ENCODE results near the gene SOWAHC.
"Not testable (repeated sequence)": the region's sequence is repeated elsewhere in the genome, so short reads cannot be mapped to it uniquely, and the experiment has no call there.

The SOWAHC gene

GRCh38 chr2:109609352-109610024 lies 4.7 kb upstream of the SOWAHC start:
- Mint-ChIP-seq H3K4me1 (no peaks in the 10 kb centered on the region), H3K27me3 (peaks cover 71% of the 10 kb centered on the region)

GRCh38 chr2:109611467-109612095 lies 2.6 kb upstream of the SOWAHC start:
- Mint-ChIP-seq H3K4me1 (no peaks in the 10 kb centered on the region), H3K27me3 (peaks cover 78% of the 10 kb centered on the region), H3K36me3 (no peaks in the 10 kb centered on the region), H3K4me3 (no peak overlapping the region), H3K9me3 (peaks cover 2% of the 10 kb centered on the region), H3K27ac (no peak overlapping the region)
- no peak for ATAC-seq

More at GRCh38 chr2:109609352-109610024, 4.7 kb upstream of the SOWAHC start:
- Mint-ChIP-seq H3K36me3 (no peaks in the 10 kb centered on the region), H3K9me3 (peaks cover 2% of the 10 kb centered on the region), H3K4me3 (no peak overlapping the region), H3K27ac (no peak overlapping the region)
- no peak for ATAC-seq

- H3K4me3 Mint-ChIP-seq = peak overlapping the region; percentile 33
- H3K27ac Mint-ChIP-seq = no peak overlapping the region
Measured at GRCh38 chr2:109613081-109613921, 863 bp upstream of the SOWAHC start.

GRCh38 chr2:109614715-109615636 lies 812 bp downstream of the SOWAHC start:
- Mint-ChIP-seq H3K27me3 (peaks cover 52% of the 10 kb centered on the region), H3K4me1 (no peaks in the 10 kb centered on the region), H3K36me3 (no peaks in the 10 kb centered on the region), H3K27ac (no peak overlapping the region), H3K4me3 (no peak overlapping the region), H3K9me3 (peaks cover 2% of the 10 kb centered on the region)
- no peak for ATAC-seq

More at GRCh38 chr2:109613081-109613921, 863 bp upstream of the SOWAHC start:
- H3K27me3 Mint-ChIP-seq = peaks cover 67% of the 10 kb centered on the region
- no peaks in the 10 kb centered on the region for H3K4me1 Mint-ChIP-seq
- H3K36me3 Mint-ChIP-seq = no peaks in the 10 kb centered on the region
- peaks cover 2% of the 10 kb centered on the region for H3K9me3 Mint-ChIP-seq
- ATAC-seq = peak; percentile 60

DNA sequence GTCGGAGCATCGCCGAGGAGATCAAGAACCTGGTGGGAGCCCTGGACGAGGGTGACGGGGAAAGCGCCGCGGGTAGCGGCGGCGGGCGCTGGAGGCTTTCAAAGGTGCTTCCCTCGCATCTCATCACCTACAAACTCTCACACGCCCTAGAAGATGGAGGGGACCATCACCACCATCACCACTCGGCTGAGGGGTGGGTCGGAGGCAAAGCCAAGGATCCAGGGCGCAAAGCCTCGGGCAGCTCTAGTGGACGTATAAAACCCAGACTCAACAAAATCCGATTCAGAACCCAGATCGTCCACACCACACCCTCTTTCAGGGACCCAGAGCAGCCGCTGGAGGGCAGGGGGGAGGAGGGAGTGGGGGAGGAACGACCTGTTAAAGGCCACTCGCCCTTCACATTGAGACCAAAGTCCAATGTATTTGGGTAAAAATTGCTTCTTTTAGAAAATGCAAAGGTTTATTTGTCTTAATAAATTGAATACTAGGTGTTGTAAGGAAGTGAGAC lies 1.5 kb downstream of the SOWAHC start:
- H3K4me3 Mint-ChIP-seq = no peak overlapping the region
- H3K9me3 Mint-ChIP-seq = peaks cover 2% of the 10 kb centered on the region
- peaks cover 45% of the 10 kb centered on the region for H3K27me3 Mint-ChIP-seq
- H3K36me3 Mint-ChIP-seq = no peaks in the 10 kb centered on the region
- ATAC-seq = no peak
- H3K27ac Mint-ChIP-seq = no peak overlapping the region
- H3K4me1 Mint-ChIP-seq = no peaks in the 10 kb centered on the region

DNA sequence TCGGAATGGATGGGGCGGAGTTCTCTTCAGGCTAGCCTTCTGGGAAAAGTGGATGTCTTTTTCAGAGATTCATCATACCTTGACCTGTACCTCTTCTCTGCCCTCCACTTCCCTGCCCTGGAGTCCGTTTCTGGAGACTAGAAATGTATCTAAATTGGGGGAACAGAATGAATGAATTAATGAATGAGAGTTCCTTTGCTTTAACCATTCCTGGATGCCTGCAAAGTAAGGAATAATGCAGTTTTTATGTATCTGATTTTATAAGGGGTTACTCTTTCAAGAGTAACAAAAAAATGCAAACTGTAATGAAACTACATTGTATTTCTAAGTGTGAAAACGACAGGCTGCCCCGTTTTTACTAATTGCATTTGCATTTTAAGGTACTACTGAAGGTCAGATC lies 2.0 kb downstream of the SOWAHC start:
- H3K27me3 Mint-ChIP-seq = peaks cover 40% of the 10 kb centered on the region
- H3K27ac Mint-ChIP-seq = no peak overlapping the region
- H3K36me3 Mint-ChIP-seq = no peaks in the 10 kb centered on the region
- H3K4me3 Mint-ChIP-seq = no peak overlapping the region
- H3K9me3 Mint-ChIP-seq = peaks cover 2% of the 10 kb centered on the region
- no peaks in the 10 kb centered on the region for H3K4me1 Mint-ChIP-seq
- no peak for ATAC-seq

DNA sequence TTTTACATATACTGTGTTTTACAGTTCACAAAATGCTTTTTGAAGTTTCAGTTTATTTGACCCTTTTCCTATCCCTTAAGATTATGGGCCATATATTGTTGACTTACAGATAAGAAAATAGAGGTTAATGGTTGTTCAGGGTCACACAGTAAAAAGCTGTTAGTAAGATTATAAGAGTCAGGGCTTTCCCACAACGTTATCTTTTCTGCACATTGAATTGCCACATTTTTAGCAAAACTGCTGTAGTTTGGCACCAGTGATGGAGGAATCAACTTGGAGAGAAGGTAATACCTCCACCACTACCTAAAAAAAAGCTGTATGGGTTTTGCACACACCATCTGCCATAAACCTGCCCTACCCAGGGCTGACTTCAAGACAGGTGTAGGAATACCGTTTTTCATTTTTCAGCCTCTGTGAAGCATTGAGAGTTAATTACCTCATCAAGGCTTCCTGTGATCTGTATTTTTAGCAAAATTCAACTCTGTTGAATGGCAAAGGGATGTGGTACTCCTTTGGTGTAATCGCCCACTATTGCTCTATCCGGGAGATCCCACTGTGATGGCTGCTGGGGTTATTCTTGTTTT lies 5.0 kb downstream of the SOWAHC start:
- no peak overlapping the region for H3K4me3 Mint-ChIP-seq
- H3K4me1 Mint-ChIP-seq = no peaks in the 10 kb centered on the region
- H3K27me3 Mint-ChIP-seq = peaks cover 23% of the 10 kb centered on the region
- no peaks in the 10 kb centered on the region for H3K9me3 Mint-ChIP-seq
- ATAC-seq = no peak
- H3K36me3 Mint-ChIP-seq = no peaks in the 10 kb centered on the region
- no peak overlapping the region for H3K27ac Mint-ChIP-seq

GRCh38 chr2:109623297-109623696 lies 9.1 kb downstream of the SOWAHC start:
- H3K36me3 Mint-ChIP-seq = no peaks in the 10 kb centered on the region
- ATAC-seq = no peak
- peaks cover 13% of the 10 kb centered on the region for H3K27me3 Mint-ChIP-seq
- H3K4me1 Mint-ChIP-seq = no peaks in the 10 kb centered on the region
- no peak overlapping the region for H3K27ac Mint-ChIP-seq
- no peak overlapping the region for H3K4me3 Mint-ChIP-seq
- no peaks in the 10 kb centered on the region for H3K9me3 Mint-ChIP-seq

GRCh38 chr2:109623923-109624322 lies 9.8 kb downstream of the SOWAHC start:
- Mint-ChIP-seq H3K4me1 (no peaks in the 10 kb centered on the region), H3K27me3 (peaks cover 13% of the 10 kb centered on the region), H3K4me3 (no peak overlapping the region), H3K27ac (no peak overlapping the region), H3K9me3 (no peaks in the 10 kb centered on the region), H3K36me3 (no peaks in the 10 kb centered on the region)
- ATAC-seq = no peak

DNA sequence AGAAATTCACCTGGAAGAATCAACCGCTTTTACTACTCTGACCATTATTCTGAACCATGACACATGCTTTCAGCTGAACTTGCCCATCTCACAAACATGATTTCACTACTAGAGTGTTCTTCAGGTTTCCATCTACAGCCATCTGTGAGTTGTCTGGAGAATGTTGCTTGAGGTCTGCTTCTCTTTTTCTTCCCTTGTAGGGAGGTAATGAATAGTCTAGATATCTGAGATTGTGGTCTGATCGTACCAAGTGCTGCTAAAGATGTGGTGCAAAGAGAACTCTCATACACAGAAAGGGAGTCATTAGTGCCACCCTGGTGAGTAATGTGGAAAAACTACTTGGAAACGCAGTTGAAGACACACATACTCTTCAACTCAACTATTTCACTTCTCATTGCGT lies 10.2 kb downstream of the SOWAHC start:
- Mint-ChIP-seq H3K4me1 (no peaks in the 10 kb centered on the region), H3K9me3 (no peaks in the 10 kb centered on the region), H3K27me3 (peaks cover 13% of the 10 kb centered on the region), H3K4me3 (no peak overlapping the region), H3K27ac (no peak overlapping the region), H3K36me3 (no peaks in the 10 kb centered on the region)
- no peak for ATAC-seq

DNA sequence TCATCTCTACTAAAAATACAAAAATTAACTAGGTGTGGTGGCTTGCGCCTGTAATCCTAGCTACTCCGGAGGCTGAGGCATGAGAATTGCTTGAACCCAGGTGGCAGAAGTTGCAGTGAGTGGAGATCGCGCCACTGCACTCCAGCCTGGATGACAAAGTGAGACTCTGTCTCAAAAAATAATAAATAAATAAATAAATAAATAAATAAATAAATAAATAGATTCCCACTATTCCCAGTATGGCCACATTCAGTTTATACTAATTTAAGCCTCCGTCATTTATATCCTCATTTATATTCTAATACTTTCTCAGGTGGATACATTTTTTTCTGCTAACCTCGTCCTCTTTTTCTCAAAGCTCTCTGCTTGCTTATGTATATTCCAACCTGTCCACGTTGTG lies 14.2 kb downstream of the SOWAHC start:
- not testable (repeated sequence) for H3K9me3 Mint-ChIP-seq, H3K27ac Mint-ChIP-seq, ATAC-seq, H3K4me3 Mint-ChIP-seq, H3K36me3 Mint-ChIP-seq, H3K4me1 Mint-ChIP-seq
- peaks cover 16% of the 10 kb centered on the region for H3K27me3 Mint-ChIP-seq

DNA sequence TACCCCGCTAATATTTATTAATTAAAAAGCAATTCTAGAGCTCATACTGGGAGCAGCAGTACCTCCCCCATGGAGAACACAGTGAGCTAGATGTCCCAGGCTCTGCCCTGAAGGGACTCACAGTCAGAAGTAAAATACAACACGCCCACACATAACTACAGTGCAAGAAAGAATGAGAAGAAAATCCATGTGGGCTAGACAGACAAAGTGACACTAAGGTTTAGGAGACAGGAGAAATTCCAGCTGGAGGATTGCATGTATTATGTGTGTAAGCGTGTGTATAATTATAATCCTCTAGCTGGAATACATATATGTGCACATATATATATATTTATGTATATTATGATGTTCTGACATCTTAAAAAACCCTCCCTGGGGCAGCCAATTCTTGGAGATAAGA lies 15.7 kb downstream of the SOWAHC start:
- no peaks in the 10 kb centered on the region for H3K9me3 Mint-ChIP-seq
- no peaks in the 10 kb centered on the region for H3K36me3 Mint-ChIP-seq
- H3K27me3 Mint-ChIP-seq = peaks cover 11% of the 10 kb centered on the region
- ATAC-seq = no peak
- no peak overlapping the region for H3K4me3 Mint-ChIP-seq
- H3K27ac Mint-ChIP-seq = no peak overlapping the region
- H3K4me1 Mint-ChIP-seq = no peaks in the 10 kb centered on the region

GRCh38 chr2:109630441-109631430 lies 16.6 kb downstream of the SOWAHC start:
- Mint-ChIP-seq H3K36me3 (no peaks in the 10 kb centered on the region), H3K9me3 (no peaks in the 10 kb centered on the region), H3K27me3 (peaks cover 11% of the 10 kb centered on the region), H3K4me1 (no peaks in the 10 kb centered on the region), H3K27ac (no peak overlapping the region), H3K4me3 (no peak overlapping the region)
- ATAC-seq = no peak
